Ovary (tissue), 9 donors: Measurements from ENCODE around the gene ADPRHL1. TPM values are rescaled to one million over a fixed set of nuclear protein-coding genes. Genes with fewer than 3 reads are reported as not detected.

Experiments used
- DNase-seq, 5 donors: peaks; one replicate each; pipeline ENCODE4 v3.0.0-alpha.2; 2019 to 2020
- H3K27ac ChIP-seq, 2 donors: fragments of 200-600 bp; one replicate each; pipeline versions ENCODE4 v1.5.1 to v1.8.0; 2019 to 2022
- H3K27me3 ChIP-seq: fragments of 200-600 bp; one replicate; pipeline ENCODE4 v1.8.0; 2022
- H3K36me3 ChIP-seq: fragments of 200-600 bp; sonication (generic); one replicate; pipeline ENCODE4 v1.5.1; 2019
- H3K4me1 ChIP-seq: one replicate; pipeline ENCODE4 v1.8.1; 2013; ENCODE audit warnings: mild to moderate bottlenecking, moderate library complexity; ENCODE audit not compliant: insufficient read depth
- H3K4me3 ChIP-seq: fragments of 200-600 bp; sonication (generic); one replicate; pipeline ENCODE4 v1.5.1; 2017
- H3K9me3 ChIP-seq, 2 donors: fragments of 200-600 bp in 1 of 2; sonication (generic) in 1 of 2; one replicate each; pipeline versions ENCODE4 v1.5.1 to v1.8.1; 2013 to 2019; ENCODE audit warnings: mild to moderate bottlenecking in 1 of 2, moderate library complexity in 1 of 2
- CTCF ChIP-seq, 3 donors: fragments of 450-650 bp in 2 of 3; fragments of 200-600 bp in 1 of 3; IDR thresholded peaks; one replicate each; pipeline versions ENCODE4 v1.5.1 to v1.8.0; 2016 to 2022; ENCODE audit warnings: antibody characterized with exemption in 3 of 3, mild to moderate bottlenecking in 1 of 3
- EP300 ChIP-seq: sonication (generic); formaldehyde crosslinking; IDR thresholded peaks from one replicate; pipeline ENCODE4 v1.6.1; 2017; ENCODE audit warnings: antibody characterized with exemption
- POLR2A ChIP-seq: fragments of 450-650 bp; IDR thresholded peaks from one replicate; pipeline ENCODE4 v1.6.1; 2017; ENCODE audit warnings: antibody characterized with exemption, mild to moderate bottlenecking, moderate library complexity
- WGBS, 3 donors: extraction: QIAGEN DNeasy Blood & Tissue Kit in 1 of 3; methylation state at CpG; one replicate each; pipeline versions ENCODE4 v1.1.5 to v1.1.7; 2013 to 2017; 5-methylcytosine and 5-hydroxymethylcytosine counted together
- intact Hi-C, 4 donors: fragments of 100-400 bp; cut with DNase I; formaldehyde crosslinking; loops; one replicate each; pipeline versions ENCODE4 v1.11.0 to v1.15.1; 2022 to 2023
- polyA plus RNA-seq, 2 donors: library from polyadenylated mRNA; stranded (reverse); fragments of 200-250 nt in 1 of 2; fragments of 350-450 nt in 1 of 2; fragmentation: Illumina TruSeq in 1 of 2; extraction: RNeasy Lipid Tissue Mini Kit (QIAGEN cat#74804) in 1 of 2; gene quantifications; one replicate each; pipeline ENCODE4 v1.2.3, GENCODE V29; 2013 to 2014
- total RNA-seq, 7 donors: library from RNA; depleted of rRNA in 2 of 7; stranded (reverse); fragments of >200 nt in 2 of 7; fragmentation: NEBNext Ultra II Directional in 3 of 7; extraction: Animal tissue kit (Norgen Biotek cat#: 25700) in 3 of 7; gene quantifications; one replicate each; pipeline versions ENCODE4 v1.1.0 to v1.2.4, GENCODE V29; 2016 to 2023
- donor health status: DM: no; HTN: no; CAD: no; lungs with moderate emphysema.
- donor health status: DM: no; HTN: no; CAD: no.
- donor health status: Bipolar disorder and iron deficiency.
- donor health status: DM: yes; HTN: yes; CAD: no.
- donor health status: DM: no; HTN: no; CAD: no.
- donor health status: DM: yes; HTN: yes; CAD: no.

Gene ADPRHL1
- total and polyA plus RNA-seq, 9 donors: 1.6 to 5.0 (median 2.2) TPM

- DNase-seq: no peak
- TF ChIP-seq EP300 (no peak), CTCF (IDR thresholded peaks at IDR 0.05) (no peak), POLR2A (no peak)
- H3K27me3 ChIP-seq: no peaks in the 10 kb centered on the region
- H3K9me3 ChIP-seq: no peaks in the 10 kb centered on the region
- H3K27ac ChIP-seq: no peak overlapping the region
- no peak overlapping the region for H3K4me3 ChIP-seq
- H3K4me1 ChIP-seq: no peaks in the 10 kb centered on the region
- H3K36me3 ChIP-seq: no peaks in the 10 kb centered on the region
- 84 to 91% (median 85%) methylated on average over 16 of the region's 16 CpGs for WGBS, 3 donors
- intact Hi-C loops: loop anchor here in 1 of 4 donors (5.0 kb wide), 1 partner anchor 197 kb away; no protein-coding TSS in a partner anchor
Measured at GRCh38 chr13:113464476-113464875, 11.2 kb upstream of the ADPRHL1 start.

DNA sequence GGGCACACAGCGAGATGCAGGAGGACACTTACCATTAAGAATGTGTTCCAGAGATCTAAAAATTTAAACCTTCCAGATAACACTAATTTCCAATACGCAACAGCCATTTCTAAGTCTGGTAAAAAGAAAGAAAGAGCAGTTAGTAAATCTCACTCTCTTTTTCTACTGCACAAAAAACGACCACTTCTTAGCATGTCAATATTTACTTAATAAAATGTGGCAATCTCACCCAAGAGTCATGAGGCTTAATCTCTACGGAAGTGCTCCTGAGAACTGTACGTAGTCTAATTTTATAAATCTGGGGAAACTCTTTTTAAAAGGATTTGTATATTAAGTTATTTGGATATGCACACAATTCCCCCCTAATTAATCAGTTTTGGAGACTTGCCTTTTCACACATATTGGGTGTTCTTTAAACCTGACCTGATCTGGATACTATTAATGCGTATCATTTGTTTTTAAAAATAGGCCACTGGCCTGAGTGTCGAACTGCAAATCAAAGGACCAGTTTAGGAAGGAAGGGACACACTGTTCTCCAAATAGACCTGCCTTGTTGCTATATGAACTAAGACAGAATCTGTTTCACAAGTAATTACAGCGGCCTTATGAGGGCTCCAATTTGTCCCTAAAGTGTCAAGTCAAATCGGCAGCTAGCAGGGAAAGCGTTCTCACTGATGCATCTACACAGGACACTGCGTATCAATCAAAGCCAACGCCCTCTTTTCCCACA is 7.9 kb upstream of the ADPRHL1 start:
- Histone ChIP-seq H3K36me3 (no peaks in the 10 kb centered on the region), H3K27me3 (no peaks in the 10 kb centered on the region), H3K4me1 (peaks cover 1% of the 10 kb centered on the region), H3K4me3 (no peak overlapping the region), H3K9me3 (no peaks in the 10 kb centered on the region), H3K27ac (no peak overlapping the region)
- WGBS, 3 donors: 90 to 92% (median 92%) methylated on average over 12 of the region's 12 CpGs
- no peak for TF ChIP-seq CTCF (IDR thresholded peaks at IDR 0.05)
- TF ChIP-seq EP300: no peak
- no peak for TF ChIP-seq POLR2A
- intact Hi-C loops: loop anchor here in 1 of 4 donors (5.0 kb wide), 1 partner anchor 194 kb away; no protein-coding TSS in a partner anchor
- no peak for DNase-seq

- 92 to 94% (median 93%) methylated on average over 14 of the region's 14 CpGs for WGBS, 3 donors
- Histone ChIP-seq H3K4me3 (no peak overlapping the region), H3K9me3 (no peaks in the 10 kb centered on the region), H3K36me3 (no peaks in the 10 kb centered on the region), H3K27ac (no peak overlapping the region), H3K4me1 (peaks cover 1% of the 10 kb centered on the region), H3K27me3 (no peaks in the 10 kb centered on the region)
- intact Hi-C loops: loop anchor here in 1 of 4 donors (5.0 kb wide), 1 partner anchor 193 kb away; no protein-coding TSS in a partner anchor
- no peak for TF ChIP-seq EP300
- no peak for TF ChIP-seq CTCF (IDR thresholded peaks at IDR 0.05)
- no peak for TF ChIP-seq POLR2A
- DNase-seq: no peak
Measured at GRCh38 chr13:113460599-113460998, 7.3 kb upstream of the ADPRHL1 start.

GRCh38 chr13:113460064-113460555 is 6.8 kb upstream of the ADPRHL1 start:
- intact Hi-C loops: loop anchor here in 1 of 4 donors (5.0 kb wide), 1 partner anchor 193 kb away; no protein-coding TSS in a partner anchor
- DNase-seq: no peak

More at GRCh38 chr13:113460064-113460555, 6.8 kb upstream of the ADPRHL1 start:
- Histone ChIP-seq H3K9me3 (no peaks in the 10 kb centered on the region), H3K27ac (no peak overlapping the region), H3K27me3 (no peaks in the 10 kb centered on the region), H3K4me1 (peaks cover 1% of the 10 kb centered on the region), H3K36me3 (no peaks in the 10 kb centered on the region), H3K4me3 (no peak overlapping the region)
- TF ChIP-seq CTCF (IDR thresholded peaks at IDR 0.05) (no peak), POLR2A (no peak), EP300 (no peak)
- 92 to 95% (median 94%) methylated on average over 14 of the region's 14 CpGs for WGBS, 3 donors
